ENCODE measurements around the gene HYAL1. TPM values are rescaled to one million over a fixed set of nuclear protein-coding genes. Genes with fewer than 3 reads are reported as not detected.

Gene HYAL1
- total RNA-seq, 2 experiments from 2014 or later = 0.37 TPM; not detected in 1

DNA sequence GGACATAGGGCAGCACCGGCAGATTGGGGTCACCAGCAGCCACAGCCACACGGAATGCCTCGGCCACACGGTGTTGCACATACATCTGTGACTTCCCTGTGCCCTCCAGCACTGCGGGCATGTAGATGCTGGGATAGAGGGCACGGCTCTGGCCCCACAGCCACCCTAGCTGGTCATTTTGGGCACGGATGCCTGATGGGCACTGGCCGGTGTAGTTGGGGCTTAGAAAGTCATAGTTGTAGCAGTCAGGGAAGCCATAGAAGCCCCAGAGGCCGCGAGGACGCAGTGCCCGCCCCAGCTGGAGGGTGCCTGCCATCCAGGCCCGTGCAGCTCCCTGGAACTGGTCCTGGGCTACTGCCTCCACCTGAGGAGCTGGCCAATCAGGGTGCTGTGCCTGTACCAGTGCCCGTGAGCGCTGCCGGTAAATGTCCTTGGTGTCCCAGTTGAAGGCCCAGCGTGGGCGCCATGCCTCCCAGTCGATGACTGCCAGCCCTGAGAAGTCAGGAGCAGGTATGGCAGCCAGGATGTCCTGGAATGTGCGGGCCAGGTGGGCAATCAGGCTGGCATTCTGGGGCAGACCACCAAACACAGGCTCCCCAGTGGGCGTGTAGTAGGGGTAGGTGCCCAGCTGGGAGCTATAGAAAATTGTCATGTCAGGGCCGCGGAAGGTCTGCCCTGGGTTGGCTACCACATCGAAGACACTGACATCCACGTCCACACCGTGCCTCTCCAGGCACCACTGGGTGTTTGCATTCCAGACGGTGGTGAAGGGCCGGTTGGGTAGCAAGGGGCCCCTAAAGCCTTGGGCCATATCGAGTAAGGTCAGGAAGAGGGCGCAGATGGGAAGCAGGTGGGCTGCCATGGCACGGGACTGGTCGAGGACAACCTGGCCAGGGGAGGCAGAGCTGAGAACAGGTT lies 1.0 kb downstream of the HYAL1 start:
- DNase-seq (no peak), ATAC-seq (no peak)
- H3K27me3 Mint-ChIP-seq = no peaks in the 10 kb centered on the region
- H3K9me3 Mint-ChIP-seq (ENCODE audit: low read depth) = no peaks in the 10 kb centered on the region
- intact Hi-C loops (cut with DNase I, micrococcal nuclease) = no loop called here
- ChIA-PET CTCF (interaction anchor here (0.9 kb wide), 1 partner anchor 12 kb away, joined by 4 read pairs; no protein-coding TSS in a partner anchor), POLR2A (no interaction called here)
- no peaks in the 10 kb centered on the region for H3K36me3 Mint-ChIP-seq (ENCODE audit: low read depth)
- no peak overlapping the region for H3K4me3 Mint-ChIP-seq
- no peak overlapping the region for H3K27ac Mint-ChIP-seq
- H3K4me1 Mint-ChIP-seq = peaks cover 19% of the 10 kb centered on the region

DNA sequence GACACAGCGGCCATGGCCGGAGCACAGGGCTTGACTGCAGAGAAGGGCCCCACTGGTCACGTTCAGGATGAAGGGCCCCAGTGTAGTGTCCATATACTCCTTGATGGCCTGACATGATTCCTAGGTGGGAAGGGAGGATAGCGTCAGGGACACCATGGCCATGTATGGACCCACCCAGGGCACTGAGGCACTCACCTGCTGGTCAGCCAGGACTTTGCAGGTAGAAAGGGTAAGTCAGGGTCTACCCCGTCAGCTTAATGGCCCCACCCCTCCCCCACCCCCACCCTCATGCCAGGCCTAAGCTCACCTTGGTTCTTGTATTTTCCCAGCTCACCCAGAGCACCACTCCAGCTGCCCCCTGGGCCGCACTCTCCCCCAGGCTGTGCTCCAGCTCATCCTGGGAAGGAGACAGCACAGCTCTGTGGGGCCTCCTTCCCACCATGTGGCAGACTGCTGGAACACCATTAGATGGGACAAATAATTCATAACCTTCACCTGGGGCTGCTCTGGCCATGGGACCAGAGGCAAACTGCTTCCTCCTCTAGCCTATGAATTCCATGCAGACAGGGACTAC lies 2.6 kb downstream of the HYAL1 start:
- Mint-ChIP-seq H3K9me3 (ENCODE audit: low read depth) (no peaks in the 10 kb centered on the region), H3K27ac (peak overlapping the region; percentile 90), H3K4me3 (peak overlapping the region; percentile 97), H3K36me3 (ENCODE audit: low read depth) (no peaks in the 10 kb centered on the region), H3K27me3 (no peaks in the 10 kb centered on the region), H3K4me1 (peaks cover 19% of the 10 kb centered on the region)
- DNase-seq (no peak), ATAC-seq (no peak)
- CTCF ChIA-PET = interaction anchor here (0.6 to 1.8 kb wide), 3 partner anchors 8 to 54 kb away, joined by 4 to 15 read pairs (median 4); partner anchors contain the start of gene IFRD2
- POLR2A ChIA-PET = no interaction called here
- intact Hi-C loops (cut with DNase I, micrococcal nuclease) = no loop called here

DNA sequence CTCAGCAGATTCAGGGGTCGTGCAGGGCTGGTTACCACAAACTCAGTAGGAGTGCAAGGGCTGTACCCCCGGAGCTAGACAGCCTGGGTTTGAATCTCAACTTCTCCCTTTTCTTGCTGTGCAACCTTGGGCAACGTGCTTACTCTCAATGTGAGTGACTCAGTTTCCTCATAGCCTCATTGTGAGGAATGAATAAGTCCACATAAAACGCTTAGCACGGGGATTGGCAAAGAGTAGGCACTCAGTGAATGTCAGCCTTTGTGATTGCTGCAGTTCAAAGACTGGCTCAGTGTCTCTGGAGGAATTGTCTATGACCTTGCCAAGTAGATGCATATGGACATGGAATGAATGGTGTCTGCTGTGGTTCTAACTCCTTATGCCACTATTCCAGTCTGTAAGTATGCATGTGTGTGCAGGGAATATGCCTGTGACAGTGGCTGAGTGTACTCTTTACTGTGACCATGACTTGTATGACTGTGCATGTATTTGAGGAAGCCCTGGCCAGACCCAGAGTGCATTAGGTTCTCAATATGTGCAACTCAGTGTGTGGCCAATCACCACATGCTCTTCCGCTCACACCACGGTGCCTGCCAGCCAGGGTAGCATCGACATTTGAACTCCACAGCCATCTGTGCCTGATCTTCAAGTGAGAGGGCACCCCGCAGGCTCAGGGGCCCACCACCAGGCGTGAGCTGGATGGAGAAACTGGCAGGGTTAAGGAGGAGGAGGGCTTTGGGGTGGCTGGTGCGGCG lies 3.3 kb downstream of the HYAL1 start:
- ATAC-seq (peak; percentile 14), DNase-seq (peak; percentile 40)
- Mint-ChIP-seq H3K4me1 (peaks cover 19% of the 10 kb centered on the region), H3K27me3 (no peaks in the 10 kb centered on the region), H3K36me3 (ENCODE audit: low read depth) (no peaks in the 10 kb centered on the region), H3K27ac (peak overlapping the region; percentile 90), H3K4me3 (peak overlapping the region; percentile 97), H3K9me3 (ENCODE audit: low read depth) (no peaks in the 10 kb centered on the region)
- intact Hi-C loops (cut with DNase I, micrococcal nuclease) = loop anchor here (1.0 to 10.0 kb wide), 19 partner anchors 21 to 1757 kb away; partner anchors contain the start of genes TMEM115 (in 2 of the 2), CYB561D2 (in 1 of the 2), DUSP7 (in 1 of the 2) and GMPPB (in 1 of the 2)
- ChIA-PET POLR2A (interaction anchor here (0.5 to 1.6 kb wide), 11 partner anchors 21 to 939 kb away, joined by 3 to 10 read pairs (median 3); partner anchors contain the start of genes CACNA2D2, GNAI2, HYAL2 and NPRL2), CTCF (interaction anchor here (0.5 to 1.9 kb wide), 13 partner anchors 8 to 342 kb away, joined by 3 to 16 read pairs (median 4); partner anchors contain the start of genes IFRD2 and TUSC2)

DNA sequence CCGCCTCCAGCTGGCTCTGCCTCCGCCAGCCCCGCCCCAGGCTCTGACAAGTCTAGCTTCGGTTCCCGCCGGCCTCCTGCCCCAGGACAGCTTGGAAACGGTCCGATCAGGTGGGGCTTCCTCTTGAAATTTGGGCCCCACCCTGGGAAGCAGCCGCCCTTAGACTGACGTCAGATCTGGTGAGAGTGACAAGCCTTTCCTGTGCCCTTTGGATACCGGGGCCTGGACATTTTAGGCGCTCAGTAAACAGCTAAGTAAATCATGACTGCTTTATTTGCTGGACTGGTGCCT lies 3.8 kb downstream of the HYAL1 start:
- H3K4me3 Mint-ChIP-seq = peak overlapping the region; percentile 97
- ATAC-seq = no peak
- POLR2A ChIA-PET = interaction anchor here (0.5 to 1.6 kb wide), 11 partner anchors 20 to 939 kb away, joined by 3 to 10 read pairs (median 3); partner anchors contain the start of genes CACNA2D2, GNAI2, HYAL2 and NPRL2
- H3K9me3 Mint-ChIP-seq (ENCODE audit: low read depth) = no peaks in the 10 kb centered on the region
- CTCF ChIA-PET = interaction anchor here (0.5 to 1.9 kb wide), 15 partner anchors 20 to 342 kb away, joined by 3 to 16 read pairs (median 4); partner anchors contain the start of genes GNAI2 and TUSC2
- H3K4me1 Mint-ChIP-seq = peaks cover 15% of the 10 kb centered on the region
- intact Hi-C loops (cut with DNase I, micrococcal nuclease) = loop anchor here (1.0 to 10.0 kb wide), 19 partner anchors 22 to 1757 kb away; partner anchors contain the start of genes TMEM115 (in 2 of the 2), CYB561D2 (in 1 of the 2), DUSP7 (in 1 of the 2) and GMPPB (in 1 of the 2)
- H3K27me3 Mint-ChIP-seq = no peaks in the 10 kb centered on the region
- no peaks in the 10 kb centered on the region for H3K36me3 Mint-ChIP-seq (ENCODE audit: low read depth)
- DNase-seq = no peak
- peak overlapping the region; percentile 90 for H3K27ac Mint-ChIP-seq

DNA sequence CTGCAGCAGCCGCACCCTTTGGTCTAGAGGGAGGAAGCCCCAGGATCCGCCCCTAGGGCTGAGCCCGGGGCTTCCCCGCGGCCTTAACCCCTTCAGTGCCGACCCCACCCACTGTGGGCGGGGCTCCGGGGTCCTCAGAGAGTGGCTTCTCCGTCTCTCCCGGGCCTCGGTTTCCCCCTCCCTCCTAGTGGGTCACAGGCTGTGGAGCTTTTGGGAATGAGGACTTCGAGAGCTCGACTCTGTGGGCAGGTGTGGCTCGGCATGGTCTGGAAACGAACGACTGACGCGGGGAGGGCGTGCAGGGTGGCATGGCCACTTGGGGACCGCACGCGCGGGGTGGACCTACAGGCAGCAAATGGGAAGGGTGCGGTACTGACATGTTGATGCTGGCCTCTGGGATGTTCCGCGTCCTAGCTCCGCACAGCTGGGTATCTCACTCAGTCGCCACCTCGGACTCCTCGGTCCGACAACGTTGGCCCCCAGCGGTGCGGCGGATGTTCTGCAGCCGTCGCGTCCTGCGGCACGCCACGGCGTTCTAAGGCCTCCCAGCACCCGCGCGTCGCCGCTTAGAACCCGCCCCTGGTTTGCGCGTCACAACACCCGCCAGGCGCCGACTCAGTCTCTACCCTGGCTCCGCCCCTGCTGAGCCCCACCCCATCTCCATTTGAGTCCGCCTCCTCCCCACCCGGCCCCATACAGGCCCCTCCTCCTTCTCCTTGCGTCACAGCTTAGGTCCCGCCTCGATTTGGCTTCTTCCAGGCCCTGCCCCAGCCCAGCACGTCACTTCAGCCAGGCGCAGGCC lies 4.3 kb downstream of the HYAL1 start, which contains the start of the genes HYAL3 and NAA80:
Gene HYAL3 (minus strand): TSS at position 570 of the 802 bp plus-strand sequence. CDS start 3,803 bp downstream, outside the sequence.
Gene NAA80 (minus strand): TSS at position 570 of the 802 bp plus-strand sequence. CDS start 1,942 bp downstream, outside the sequence.
- ATAC-seq = peak; percentile 89
- H3K36me3 Mint-ChIP-seq (ENCODE audit: low read depth) = no peaks in the 10 kb centered on the region
- CTCF ChIA-PET = interaction anchor here (0.5 to 1.9 kb wide), 18 partner anchors 20 to 341 kb away, joined by 3 to 16 read pairs (median 3); partner anchors contain the start of genes CYB561D2, GNAI2, NPRL2 and RASSF1
- DNase-seq = peak; percentile 100
- H3K4me3 Mint-ChIP-seq = peak within 1 kb of the TSS; percentile 97
- POLR2A ChIA-PET = interaction anchor here (0.6 to 1.6 kb wide), 11 partner anchors 20 to 559 kb away, joined by 3 to 11 read pairs (median 3); partner anchors contain the start of genes GNAI2, HYAL2, NPRL2 and RASSF1
- H3K27me3 Mint-ChIP-seq = no peaks in the 10 kb centered on the region
- H3K4me1 Mint-ChIP-seq = peaks cover 13% of the 10 kb centered on the region
- H3K9me3 Mint-ChIP-seq (ENCODE audit: low read depth) = no peaks in the 10 kb centered on the region
- peak within 1 kb of the TSS; percentile 96 for H3K27ac Mint-ChIP-seq
- intact Hi-C loops (cut with DNase I, micrococcal nuclease) = loop anchor here (1.0 to 10.0 kb wide), 19 partner anchors 22 to 1758 kb away; partner anchors contain the start of genes TMEM115 (in 2 of the 2), CYB561D2 (in 1 of the 2), DUSP7 (in 1 of the 2) and GMPPB (in 1 of the 2)

DNA sequence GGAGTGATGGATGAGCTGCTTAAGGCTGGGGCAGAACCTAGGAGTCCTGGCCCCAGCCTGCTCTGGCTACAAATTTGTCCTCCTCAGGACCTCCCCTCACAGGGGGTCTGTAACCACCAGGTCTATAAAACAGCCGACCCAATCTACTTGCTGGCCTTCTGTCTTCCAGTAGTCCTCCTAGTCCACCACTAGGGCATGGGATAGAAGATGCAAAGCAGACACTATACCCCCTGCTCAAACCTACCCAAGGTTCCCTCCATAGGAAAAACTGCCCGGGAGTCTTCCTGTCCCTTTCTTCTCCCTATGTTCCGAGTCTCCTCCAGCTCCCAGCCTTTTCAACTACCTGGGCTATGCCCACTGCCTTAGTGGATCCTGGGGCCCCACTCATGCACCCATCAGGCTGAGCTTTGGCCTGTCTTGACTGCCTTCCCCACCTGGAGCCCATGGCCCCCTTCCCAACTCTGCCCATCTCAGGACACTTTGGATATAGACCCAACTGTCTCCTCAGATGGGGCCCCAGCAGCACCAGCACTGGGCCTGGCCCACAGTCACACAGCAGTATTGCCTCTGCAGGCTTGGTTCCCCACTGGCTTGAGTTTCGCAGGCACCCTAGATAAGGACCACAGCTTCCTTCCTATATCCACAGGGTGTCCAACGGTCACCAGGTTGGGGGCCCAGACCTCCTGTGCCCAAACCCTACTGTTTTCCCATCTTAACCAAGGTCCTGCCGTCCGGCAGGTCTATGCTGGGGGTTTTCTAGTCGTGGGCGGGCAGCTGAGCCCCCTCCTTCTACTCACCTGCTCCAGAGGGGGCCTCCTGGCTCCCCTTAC lies 5.3 kb downstream of the HYAL1 start:
- Mint-ChIP-seq H3K4me3 (peak overlapping the region; percentile 97), H3K27ac (peak overlapping the region; percentile 70), H3K4me1 (peaks cover 13% of the 10 kb centered on the region), H3K27me3 (no peaks in the 10 kb centered on the region), H3K36me3 (ENCODE audit: low read depth) (no peaks in the 10 kb centered on the region), H3K9me3 (ENCODE audit: low read depth) (no peaks in the 10 kb centered on the region)
- DNase-seq (no peak), ATAC-seq (no peak)
- CTCF ChIA-PET = interaction anchor here (0.6 to 1.9 kb wide), 7 partner anchors 26 to 156 kb away, joined by 3 to 16 read pairs (median 4); partner anchors contain the start of genes CYB561D2, GNAI2, NPRL2 and RASSF1
- intact Hi-C loops (cut with DNase I, micrococcal nuclease) = loop anchor here (2.0 to 10.0 kb wide), 9 partner anchors 51 to 1759 kb away; partner anchors contain the start of genes DUSP7 (in 1 of the 2), GMPPB (in 1 of the 2), MANF (in 1 of the 2) and MAPKAPK3 (in 1 of the 2)
- POLR2A ChIA-PET = interaction anchor here (0.6 to 1.6 kb wide), 2 partner anchors 38 to 70 kb away, joined by 10 to 11 read pairs; no protein-coding TSS in a partner anchor

- POLR2A ChIA-PET = interaction anchor here (0.7 to 0.8 kb wide), 2 partner anchors 40 to 272 kb away, joined by 3 read pairs; partner anchors contain the start of gene HEMK1
- Mint-ChIP-seq H3K9me3 (ENCODE audit: low read depth) (no peaks in the 10 kb centered on the region), H3K27ac (no peak overlapping the region), H3K4me3 (no peak overlapping the region), H3K4me1 (peaks cover 20% of the 10 kb centered on the region), H3K27me3 (no peaks in the 10 kb centered on the region), H3K36me3 (ENCODE audit: low read depth) (peaks cover 3% of the 10 kb centered on the region)
- DNase-seq = no peak
- intact Hi-C loops (cut with DNase I, micrococcal nuclease) = loop anchor here (5.0 to 10.0 kb wide), 2 partner anchors 573 to 1645 kb away; partner anchors contain the start of genes GMPPB (in 1 of the 2), PARP3 (in 1 of the 2) and RRP9 (in 1 of the 2)
- CTCF ChIA-PET = interaction anchor here (0.7 to 0.9 kb wide), 3 partner anchors 18 to 391 kb away, joined by 3 read pairs; no protein-coding TSS in a partner anchor
- no peak for ATAC-seq
Observed at GRCh38 chr3:50297384-50297775, 6.0 kb downstream of the HYAL1 start.

DNA sequence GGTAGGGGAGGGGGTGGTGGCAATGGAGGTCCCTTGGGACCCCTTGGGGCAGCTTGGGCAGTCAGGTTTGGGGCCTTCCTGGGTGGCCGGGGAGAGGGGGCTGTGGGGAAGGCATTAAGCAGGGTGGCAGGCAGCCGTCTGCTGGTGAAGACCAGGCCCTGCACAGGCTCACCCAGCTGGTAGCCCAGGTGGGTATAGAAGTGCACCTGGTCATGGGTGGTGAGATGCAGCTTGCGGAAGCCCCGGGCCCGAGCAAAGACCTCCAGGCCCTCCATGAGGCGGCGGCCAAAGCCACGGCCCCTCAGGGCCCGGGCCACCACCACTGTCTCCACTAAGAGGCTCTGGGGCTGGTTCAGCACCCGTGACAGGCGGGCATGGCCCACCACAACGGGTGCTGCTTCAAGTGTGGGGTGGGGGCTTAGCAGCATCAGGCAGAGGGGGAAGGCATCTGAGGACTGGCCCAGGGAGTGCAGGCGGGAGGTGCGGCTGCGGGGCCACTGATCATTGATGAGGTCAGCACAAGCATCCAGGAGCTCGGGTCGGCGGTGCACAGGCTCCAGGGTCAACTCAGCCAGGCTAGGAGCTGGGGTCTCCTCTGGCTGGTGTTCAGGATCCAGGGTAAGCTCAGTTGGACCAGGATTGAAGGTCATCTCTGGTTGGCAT lies 6.5 kb downstream of the HYAL1 start:
- no peaks in the 10 kb centered on the region for H3K27me3 Mint-ChIP-seq
- intact Hi-C loops (cut with DNase I, micrococcal nuclease) = loop anchor here (5.0 to 10.0 kb wide), 2 partner anchors 572 to 1645 kb away; partner anchors contain the start of genes GMPPB (in 1 of the 2), PARP3 (in 1 of the 2) and RRP9 (in 1 of the 2)
- no peak for ATAC-seq
- peaks cover 3% of the 10 kb centered on the region for H3K36me3 Mint-ChIP-seq (ENCODE audit: low read depth)
- no peak overlapping the region for H3K27ac Mint-ChIP-seq
- no peak for DNase-seq
- peaks cover 20% of the 10 kb centered on the region for H3K4me1 Mint-ChIP-seq
- POLR2A ChIA-PET = interaction anchor here (0.7 to 0.8 kb wide), 2 partner anchors 41 to 272 kb away, joined by 3 read pairs; partner anchors contain the start of gene HEMK1
- no peak overlapping the region for H3K4me3 Mint-ChIP-seq
- CTCF ChIA-PET = interaction anchor here (0.7 to 0.9 kb wide), 3 partner anchors 19 to 390 kb away, joined by 3 read pairs; no protein-coding TSS in a partner anchor
- no peaks in the 10 kb centered on the region for H3K9me3 Mint-ChIP-seq (ENCODE audit: low read depth)
